HEK293 (cell line): ENCODE results near the gene SAG.

Experiments
- CTCF ChIA-PET: fragments of 350-600 bp; formaldehyde crosslinking; extraction: SDS; loops from one replicate; lab custom pipeline; 2021; ENCODE audit warnings: antibody characterized with exemption; lab: Yijun Ruan, JAX
- POLR2A ChIA-PET: fragments of 300-600 bp; formaldehyde crosslinking; extraction: SDS; loops from one replicate; lab custom pipeline; 2020; ENCODE audit warnings: antibody characterized with exemption, inconsistent platforms; lab: Yijun Ruan, JAX
- H3K27ac ChIP-seq: fragments of 200-500 bp; sonication (Bioruptor generic); 2 replicates; pipeline ENCODE4 v1.5.1; 2014; ENCODE audit warnings: low read depth, low read length, control low read depth, inconsistent platforms; ENCODE audit errors: extremely low read depth
- H3K36me3 ChIP-seq, 2 experiments: fragments of 200-500 bp in 1 of 2; sonication (Bioruptor generic) in 1 of 2; 1 replicate in 1 of 2; 2 replicates in 1 of 2; pipeline ENCODE4 v1.5.1; 2014 to 2017; ENCODE audit warnings: inconsistent platforms in 2 of 2, low read length in 2 of 2; ENCODE audit not compliant: control insufficient read depth in 2 of 2, insufficient read depth in 1 of 2
- H3K4me1 ChIP-seq: fragments of 200-500 bp; sonication (Bioruptor generic); 2 replicates; pipeline ENCODE4 v1.5.1; 2014; ENCODE audit warnings: mild to moderate bottlenecking, low read length, inconsistent platforms; ENCODE audit not compliant: control insufficient read depth, insufficient read depth
- H3K4me3 ChIP-seq: 2 replicates; pipeline ENCODE4 v1.5.1; 2011; ENCODE audit warnings: low read depth, mild to moderate bottlenecking, control low read depth, low read length, moderate library complexity
- H3K9me3 ChIP-seq: fragments of 200-500 bp; sonication (Bioruptor generic); 2 replicates; pipeline ENCODE4 v1.5.1; 2014; ENCODE audit warnings: low read depth, low read length, inconsistent platforms; ENCODE audit not compliant: control insufficient read depth, insufficient read depth
- BCL11B ChIP-seq: fragments of 450-650 bp; formaldehyde crosslinking; IDR thresholded peaks from 2 replicates; pipeline ENCODE4 v1.5.1; 2016; ENCODE audit warnings: low read depth, missing biosample characterization, missing genetic modification characterization
- GLI4 ChIP-seq: fragments of 450-650 bp; formaldehyde crosslinking; IDR thresholded peaks from 2 replicates; pipeline ENCODE4 v1.5.1; 2016; ENCODE audit warnings: missing biosample characterization, missing genetic modification characterization
- GLIS1 ChIP-seq: fragments of 450-650 bp; formaldehyde crosslinking; IDR thresholded peaks from 2 replicates; pipeline ENCODE4 v1.5.1; 2016; ENCODE audit warnings: missing biosample characterization, missing genetic modification characterization
- HIC1 ChIP-seq: fragments of 450-650 bp; formaldehyde crosslinking; IDR thresholded peaks from 2 replicates; pipeline ENCODE4 v1.5.1; 2016; ENCODE audit warnings: missing biosample characterization, missing genetic modification characterization
- IKZF3 ChIP-seq: fragments of 450-650 bp; IDR thresholded peaks from 2 replicates; pipeline ENCODE4 v1.5.0; 2018; ENCODE audit warnings: missing biosample characterization, mild to moderate bottlenecking, missing genetic modification characterization, moderate library complexity
- KLF7 ChIP-seq: fragments of 450-650 bp; formaldehyde crosslinking; IDR thresholded peaks from 2 replicates; pipeline ENCODE4 v1.5.1; 2016; ENCODE audit warnings: missing biosample characterization, missing genetic modification characterization, borderline replicate concordance
- KLF9 ChIP-seq: fragments of 450-650 bp; formaldehyde crosslinking; IDR thresholded peaks from 2 replicates; pipeline ENCODE4 v1.5.1; 2016; ENCODE audit warnings: missing biosample characterization, missing genetic modification characterization, low read depth
- MYNN ChIP-seq: fragments of 450-650 bp; formaldehyde crosslinking; IDR thresholded peaks from 2 replicates; pipeline ENCODE4 v1.5.1; 2016; ENCODE audit warnings: missing biosample characterization, missing genetic modification characterization, borderline replicate concordance
- SP2 ChIP-seq: fragments of 450-650 bp; formaldehyde crosslinking; IDR thresholded peaks from 2 replicates; pipeline ENCODE4 v1.5.1; 2016; ENCODE audit warnings: missing biosample characterization, missing genetic modification characterization
- WT1 ChIP-seq: fragments of 450-650 bp; formaldehyde crosslinking; IDR thresholded peaks from 2 replicates; pipeline ENCODE4 v1.5.1; 2016; ENCODE audit warnings: missing biosample characterization, missing genetic modification characterization
- ZBTB20 ChIP-seq: fragments of 450-650 bp; formaldehyde crosslinking; IDR thresholded peaks from 2 replicates; pipeline ENCODE4 v1.5.1; 2016; ENCODE audit warnings: missing biosample characterization, missing genetic modification characterization
- ZBTB49 ChIP-seq: fragments of 450-650 bp; formaldehyde crosslinking; IDR thresholded peaks from 2 replicates; pipeline ENCODE4 v1.5.1; 2016; ENCODE audit warnings: missing biosample characterization, missing genetic modification characterization, low read depth
- ZBTB8A ChIP-seq: fragments of 450-650 bp; formaldehyde crosslinking; IDR thresholded peaks from 2 replicates; pipeline ENCODE4 v1.5.1; 2016; ENCODE audit warnings: missing biosample characterization, missing genetic modification characterization
- ZFP69B ChIP-seq: fragments of 450-650 bp; formaldehyde crosslinking; IDR thresholded peaks from 2 replicates; pipeline ENCODE4 v1.5.1; 2016; ENCODE audit warnings: missing biosample characterization, missing genetic modification characterization
- ZNF10 ChIP-seq: fragments of 450-650 bp; formaldehyde crosslinking; IDR thresholded peaks from 2 replicates; pipeline ENCODE4 v1.5.1; 2017; ENCODE audit warnings: missing biosample characterization, missing genetic modification characterization
- ZNF114 ChIP-seq: fragments of 450-650 bp; formaldehyde crosslinking; IDR thresholded peaks from 2 replicates; pipeline ENCODE4 v1.5.0; 2017; ENCODE audit warnings: missing biosample characterization, missing genetic modification characterization
- ZNF146 ChIP-seq: fragments of 450-650 bp; formaldehyde crosslinking; IDR thresholded peaks from 2 replicates; pipeline ENCODE4 v1.5.1; 2016; ENCODE audit warnings: missing biosample characterization, missing genetic modification characterization
- ZNF18 ChIP-seq: fragments of 450-650 bp; formaldehyde crosslinking; IDR thresholded peaks from 2 replicates; pipeline ENCODE4 v1.5.1; 2016; ENCODE audit warnings: missing biosample characterization, missing genetic modification characterization
- ZNF223 ChIP-seq: fragments of 450-650 bp; formaldehyde crosslinking; IDR thresholded peaks from 2 replicates; pipeline ENCODE4 v1.5.1; 2016; ENCODE audit warnings: missing biosample characterization, missing genetic modification characterization
- ZNF24 ChIP-seq: fragments of 450-650 bp; formaldehyde crosslinking; IDR thresholded peaks from 2 replicates; pipeline ENCODE4 v1.5.1; 2016; ENCODE audit warnings: missing biosample characterization, missing genetic modification characterization
- ZNF26 ChIP-seq: fragments of 450-650 bp; formaldehyde crosslinking; IDR thresholded peaks from 2 replicates; pipeline ENCODE4 v1.5.1; 2016; ENCODE audit warnings: missing biosample characterization, missing genetic modification characterization
- ZNF341 ChIP-seq: fragments of 450-650 bp; formaldehyde crosslinking; IDR thresholded peaks from 2 replicates; pipeline ENCODE4; 2016; ENCODE audit warnings: low read depth, missing biosample characterization, missing genetic modification characterization
- ZNF558 ChIP-seq: fragments of 450-650 bp; formaldehyde crosslinking; IDR thresholded peaks from 2 replicates; pipeline ENCODE4 v1.5.1; 2016; ENCODE audit warnings: missing biosample characterization, missing genetic modification characterization
- ZNF561 ChIP-seq: fragments of 450-650 bp; IDR thresholded peaks from 2 replicates; pipeline ENCODE4 v1.5.1; 2018; ENCODE audit warnings: missing biosample characterization, missing genetic modification characterization, borderline replicate concordance
- ZNF664 ChIP-seq: fragments of 450-650 bp; formaldehyde crosslinking; IDR thresholded peaks from 2 replicates; pipeline ENCODE4 v1.5.1; 2016; ENCODE audit warnings: missing biosample characterization, missing genetic modification characterization
- ZSCAN18 ChIP-seq: fragments of 450-650 bp; formaldehyde crosslinking; IDR thresholded peaks from 2 replicates; pipeline ENCODE4 v1.5.1; 2016; ENCODE audit warnings: missing biosample characterization, missing genetic modification characterization
- ZSCAN23 ChIP-seq: fragments of 450-650 bp; formaldehyde crosslinking; IDR thresholded peaks from 2 replicates; pipeline ENCODE4 v1.5.1; 2016; ENCODE audit warnings: missing biosample characterization, missing genetic modification characterization
- ZSCAN4 ChIP-seq: fragments of 450-650 bp; formaldehyde crosslinking; IDR thresholded peaks from 2 replicates; pipeline ENCODE4 v1.5.1; 2017; ENCODE audit warnings: missing biosample characterization, missing genetic modification characterization

Gene SAG

GRCh38 chr2:233297076-233297475 lies 10.5 kb upstream of the SAG start:
- Histone ChIP-seq H3K27ac (no peak overlapping the region), H3K4me3 (no peak overlapping the region), H3K4me1 (no peaks in the 10 kb centered on the region), H3K36me3 (peaks cover 0 to 47% of the 10 kb centered on the region in 2 experiments; a peak in 2 of 3 replicates), H3K9me3 (no peaks in the 10 kb centered on the region)
- POLR2A ChIA-PET = no interaction called here
- TF ChIP-seq ZNF558 (tag by site-specific recombination) (no peak), IKZF3 (tag by site-specific recombination) (no peak), ZFP69B (tag by site-specific recombination) (no peak), ZNF114 (tag by site-specific recombination) (no peak), MYNN (tag by site-specific recombination) (no peak), KLF7 (no peak), SP2 (tag by site-specific recombination) (no peak), ZNF24 (tag by site-specific recombination) (no peak), ZNF664 (tag by site-specific recombination) (no peak), ZSCAN23 (tag by site-specific recombination) (no peak), ZNF26 (tag by site-specific recombination) (no peak), ZBTB8A (tag by site-specific recombination) (no peak), ZSCAN4 (no peak), GLIS1 (no peak), ZNF146 (no peak), HIC1 (tag by site-specific recombination) (no peak), ZNF561 (tag by site-specific recombination) (no peak)
- CTCF ChIA-PET = interaction anchor here (0.6 to 1.4 kb wide), 2 partner anchors 146 to 512 kb away, joined by 3 to 4 read pairs; no protein-coding TSS in a partner anchor

GRCh38 chr2:233300401-233300800 lies 7.2 kb upstream of the SAG start:
- H3K4me1 ChIP-seq = no peaks in the 10 kb centered on the region
- CTCF ChIA-PET = interaction anchor here (0.6 kb wide), 1 partner anchor 49 kb away, joined by 3 read pairs; no protein-coding TSS in a partner anchor
- no peak overlapping the region for H3K4me3 ChIP-seq
- peaks cover 0 to 14% of the 10 kb centered on the region in 2 experiments; a peak in 2 of 3 replicates for H3K36me3 ChIP-seq
- no peak overlapping the region for H3K27ac ChIP-seq
- POLR2A ChIA-PET = no interaction called here
- no peaks in the 10 kb centered on the region for H3K9me3 ChIP-seq
- TF ChIP-seq ZSCAN18 (tag by site-specific recombination) (no peak), GLI4 (tag by site-specific recombination) (no peak), KLF9 (tag by site-specific recombination) (no peak), ZNF223 (tag by site-specific recombination) (no peak), ZBTB20 (tag by site-specific recombination) (no peak), ZNF341 (tag by site-specific recombination) (no peak), WT1 (no peak), ZNF10 (tag by site-specific recombination) (no peak), ZBTB49 (tag by site-specific recombination) (no peak), BCL11B (tag by site-specific recombination) (no peak), ZNF18 (no peak), ZNF558 (tag by site-specific recombination) (no peak)
